MM.1S (cell line): Measurements from ENCODE around the gene PDPK1.

Experiments used
- DNase-seq: peaks from one replicate; pipeline ENCODE4 v3.0.0-alpha.2; 2015
- H2AFZ ChIP-seq: fragments of 300-600 bp; sonication (generic); 2 replicates; pipeline ENCODE4 v1.6.0; 2016; ENCODE audit warnings: antibody characterized with exemption, low read length
- H3F3A ChIP-seq: fragments of 300-600 bp; sonication (generic); 2 replicates; pipeline ENCODE4 v1.6.1; 2016; ENCODE audit warnings: mild to moderate bottlenecking, antibody characterized with exemption, low read length, moderate library complexity, mixed read lengths; ENCODE audit not compliant: insufficient read depth
- H3K27ac ChIP-seq: fragments of 300-600 bp; sonication (generic); 2 replicates; pipeline ENCODE4 v1.5.1; 2016; ENCODE audit warnings: mild to moderate bottlenecking, low read length
- H3K27me3 ChIP-seq: fragments of 300-600 bp; sonication (generic); replicated peaks from 2 replicates; pipeline ENCODE4 v1.6.0; 2016; ENCODE audit warnings: low read length; ENCODE audit not compliant: insufficient read depth
- H3K36me3 ChIP-seq: fragments of 300-600 bp; sonication (generic); replicated peaks from 2 replicates; pipeline ENCODE4 v1.6.1; 2016; ENCODE audit warnings: mild to moderate bottlenecking, low read length, mixed read lengths; ENCODE audit not compliant: insufficient read depth
- H3K4me1 ChIP-seq: fragments of 300-600 bp; sonication (generic); 2 replicates; pipeline ENCODE4 v1.6.1; 2016; ENCODE audit warnings: low read length, mixed read lengths
- H3K4me2 ChIP-seq: fragments of 300-600 bp; sonication (generic); 2 replicates; pipeline ENCODE4 v1.6.0; 2016; ENCODE audit warnings: low read depth, low read length
- H3K4me3 ChIP-seq: fragments of 300-600 bp; sonication (generic); 2 replicates; pipeline ENCODE4 v1.5.1; 2016; ENCODE audit warnings: low read length, mixed read lengths
- H3K79me2 ChIP-seq: fragments of 300-600 bp; sonication (generic); 2 replicates; pipeline ENCODE4 v1.6.1; 2016; ENCODE audit warnings: mixed run types, low read length, mixed read lengths
- H3K9ac ChIP-seq: fragments of 300-600 bp; sonication (generic); 2 replicates; pipeline ENCODE4 v1.6.1; 2016; ENCODE audit warnings: low read length, mixed read lengths
- H3K9me2 ChIP-seq: fragments of 300-600 bp; sonication (generic); replicated peaks from 2 replicates; pipeline ENCODE4 v1.6.1; 2016; ENCODE audit warnings: mild to moderate bottlenecking, low read length, mixed read lengths; ENCODE audit not compliant: insufficient read depth
- H3K9me3 ChIP-seq: fragments of 300-600 bp; sonication (generic); replicated peaks from 2 replicates; pipeline ENCODE4 v1.6.1; 2016; ENCODE audit warnings: mild to moderate bottlenecking, low read length, mixed read lengths; ENCODE audit not compliant: insufficient read depth
- H4K20me1 ChIP-seq: fragments of 300-600 bp; sonication (generic); 2 replicates; pipeline ENCODE4 v1.6.1; 2016; ENCODE audit warnings: mild to moderate bottlenecking, low read length, moderate library complexity, mixed read lengths; ENCODE audit not compliant: insufficient read depth
- CTCF ChIP-seq: fragments of 300-600 bp; sonication (generic); IDR thresholded peaks from 2 replicates; pipeline ENCODE4 v1.5.1; 2016; ENCODE audit warnings: antibody characterized with exemption, low read length, mixed read lengths
- EZH2 ChIP-seq: fragments of 300-600 bp; sonication (generic); optimal IDR thresholded peaks from 2 replicates; pipeline ENCODE3; 2017; ENCODE audit warnings: low read depth, mild to moderate bottlenecking, antibody characterized with exemption, low read length, mixed read lengths
- EZH2phosphoT487 ChIP-seq: fragments of 300-600 bp; sonication (generic); IDR thresholded peaks from 2 replicates; pipeline ENCODE4 v1.6.1; 2018; ENCODE audit warnings: antibody characterized with exemption, low read length

The PDPK1 gene

DNA sequence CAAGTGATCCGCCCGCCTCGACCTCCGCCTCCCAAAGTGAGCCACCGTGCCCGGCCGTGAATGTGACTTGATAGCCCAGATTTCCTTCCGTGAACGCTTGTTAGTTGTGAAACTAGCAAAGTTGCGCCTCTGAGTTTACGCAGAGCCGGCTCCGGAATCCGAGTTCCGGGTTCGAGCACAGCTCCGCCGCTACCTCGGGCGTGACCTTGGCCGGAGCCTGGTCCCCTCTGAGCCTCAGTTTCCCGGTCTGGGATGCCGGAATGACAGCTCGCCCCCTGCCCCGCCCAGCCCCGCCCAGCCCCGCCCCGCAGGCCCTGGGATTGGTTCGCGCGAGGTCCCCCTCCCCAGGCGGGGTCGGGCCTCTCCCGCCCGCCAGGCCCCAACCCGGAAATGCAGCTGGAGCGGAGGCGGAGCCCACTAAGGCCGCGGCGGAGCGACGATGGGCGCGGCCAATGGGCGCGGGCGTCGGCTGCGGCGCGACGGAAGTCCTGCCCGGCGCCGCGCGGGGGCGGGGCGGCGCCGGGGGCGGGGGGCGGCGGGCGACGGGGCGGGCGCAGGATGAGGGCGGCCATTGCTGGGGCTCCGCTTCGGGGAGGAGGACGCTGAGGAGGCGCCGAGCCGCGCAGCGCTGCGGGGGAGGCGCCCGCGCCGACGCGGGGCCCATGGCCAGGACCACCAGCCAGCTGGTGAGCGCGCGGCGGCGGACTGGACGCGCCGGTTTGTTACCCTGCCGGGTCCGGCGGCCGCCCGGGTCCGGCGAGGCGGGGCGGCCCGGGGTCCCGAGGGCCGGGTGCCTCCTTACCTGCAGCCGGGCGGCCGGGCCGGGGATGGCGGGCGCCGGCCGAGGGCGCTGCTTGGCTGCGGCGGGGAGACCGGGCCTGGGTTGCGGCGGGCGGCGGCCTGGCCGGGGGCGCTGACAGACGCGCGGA is at the start of gene PDPK1:
TSS of gene PDPK1 (plus strand) at position 571 of the 929 bp plus-strand sequence. CDS start at position 663, 92 bp downstream.
- H3K36me3 ChIP-seq: no peaks in the 10 kb centered on the region
- H3K4me3 ChIP-seq: peak within 1 kb of the TSS; percentile 72
- H3K4me1 ChIP-seq: 0 out of 2 replicates have a peak, but pooled peaks cover 5% of the 10 kb centered on the region
- TF ChIP-seq CTCF: no peak
- no peak for TF ChIP-seq EZH2phosphoT487
- TF ChIP-seq EZH2: no peak
- H2AFZ ChIP-seq: peak within 1 kb of the TSS; percentile 62
- peak within 1 kb of the TSS; percentile 63 for H3K4me2 ChIP-seq
- H3K9me3 ChIP-seq: no peaks in the 10 kb centered on the region
- DNase-seq: peak; percentile 96
- H4K20me1 ChIP-seq: no peaks in the 10 kb centered on the region
- peaks cover 35% of the 10 kb centered on the region for H3K79me2 ChIP-seq
- H3K9me2 ChIP-seq: no peaks in the 10 kb centered on the region
- H3K9ac ChIP-seq: peak within 1 kb of the TSS; percentile 62
- peaks cover 10% of the 10 kb centered on the region for H3F3A ChIP-seq
- peak within 1 kb of the TSS; percentile 62; the same call in 1 of the 2 replicates for H3K27ac ChIP-seq
- no peaks in the 10 kb centered on the region for H3K27me3 ChIP-seq

GRCh38 chr16:2489581-2489980 is 48.2 kb upstream of the PDPK1 start:
- Histone ChIP-seq H3K79me2 (0 out of 2 replicates have a peak, but pooled peaks cover 4% of the 10 kb centered on the region), H4K20me1 (no peaks in the 10 kb centered on the region), H3K36me3 (no peaks in the 10 kb centered on the region), H3F3A (no peaks in the 10 kb centered on the region), H3K9me3 (no peaks in the 10 kb centered on the region), H2AFZ (no peak overlapping the region), H3K9ac (no peak overlapping the region), H3K27me3 (no peaks in the 10 kb centered on the region), H3K4me2 (no peak overlapping the region), H3K9me2 (no peaks in the 10 kb centered on the region), H3K4me3 (no peak overlapping the region), H3K4me1 (no peaks in the 10 kb centered on the region), H3K27ac (no peak overlapping the region)
- DNase-seq: no peak
- TF ChIP-seq CTCF: no peak

GRCh38 chr16:2490190-2491105 is 47.4 kb upstream of the PDPK1 start:
- no peak overlapping the region for H3K4me2 ChIP-seq
- H3K36me3 ChIP-seq: no peaks in the 10 kb centered on the region
- H4K20me1 ChIP-seq: no peaks in the 10 kb centered on the region
- H2AFZ ChIP-seq: no peak overlapping the region
- H3F3A ChIP-seq: no peaks in the 10 kb centered on the region
- no peak for TF ChIP-seq EZH2phosphoT487
- TF ChIP-seq CTCF: no peak
- no peak for TF ChIP-seq EZH2
- H3K4me3 ChIP-seq: no peak overlapping the region
- H3K4me1 ChIP-seq: no peaks in the 10 kb centered on the region
- H3K27me3 ChIP-seq: no peaks in the 10 kb centered on the region
- no peaks in the 10 kb centered on the region for H3K9me3 ChIP-seq
- H3K9ac ChIP-seq: no peak overlapping the region
- no peak overlapping the region for H3K27ac ChIP-seq
- no peak for DNase-seq
- H3K79me2 ChIP-seq: 0 out of 2 replicates have a peak, but pooled peaks cover 4% of the 10 kb centered on the region
- H3K9me2 ChIP-seq: no peaks in the 10 kb centered on the region
